Calu3 (cell line): ENCODE measurements around the gene CACNA1E. TPM values are rescaled to one million over a fixed set of nuclear protein-coding genes. Genes with fewer than 3 reads are reported as not detected.

Experiments used
- BruUV-seq: library from RNA; stranded (reverse); fragments of 400-500 nt; replicated peaks from 2 replicates; lab custom pipeline; 2021; lab: Mats Ljungman, UMichigan
- CTCF ChIA-PET: fragments of 300-600 bp; sonication (Branson Sonifier 250); formaldehyde crosslinking; loops from one replicate; lab custom pipeline; 2022; ENCODE audit warnings: antibody characterized with exemption; lab: Charles Lee
- DNase-seq: peaks from one replicate; pipeline ENCODE4 v3.0.0; 2022
- H3K27ac Mint-ChIP-seq: one replicate; pipeline ENCODE4 v1.8.0; 2022; ENCODE audit warnings: mixed read lengths; ENCODE audit not compliant: unreplicated experiment
- H3K27me3 Mint-ChIP-seq: one replicate; pipeline ENCODE4 v1.8.0; 2022; ENCODE audit warnings: mixed read lengths; ENCODE audit not compliant: unreplicated experiment
- H3K36me3 Mint-ChIP-seq: one replicate; pipeline ENCODE4 v1.8.0; 2022; ENCODE audit warnings: mild to moderate bottlenecking, moderate library complexity, mixed read lengths; ENCODE audit not compliant: insufficient read depth, unreplicated experiment
- H3K4me1 Mint-ChIP-seq: one replicate; pipeline ENCODE4 v1.8.0; 2022; ENCODE audit warnings: mild to moderate bottlenecking, low read depth, mixed read lengths; ENCODE audit not compliant: unreplicated experiment
- H3K4me3 Mint-ChIP-seq: one replicate; pipeline ENCODE4 v1.8.0; 2022; ENCODE audit warnings: mild to moderate bottlenecking, low read depth, moderate library complexity, mixed read lengths; ENCODE audit not compliant: unreplicated experiment
- H3K9me3 Mint-ChIP-seq: one replicate; pipeline ENCODE4 v1.8.0; 2022; ENCODE audit warnings: low read depth, mixed read lengths; ENCODE audit not compliant: unreplicated experiment
- CTCF ChIP-seq: fragments of 200-600 bp; IDR thresholded peaks from one replicate; pipeline ENCODE4 v1.8.0; 2022; ENCODE audit warnings: antibody characterized with exemption; ENCODE audit not compliant: unreplicated experiment
- intact Hi-C: fragments of 100-400 bp; cut with micrococcal nuclease; formaldehyde crosslinking; loops from one replicate; pipeline ENCODE4 v1.10.0; 2022; ENCODE audit not compliant: unreplicated experiment
- total RNA-seq: library from RNA; stranded (reverse); gene quantifications from 2 replicates; pipeline ENCODE4 v1.2.3, GENCODE V29; 2022

Gene CACNA1E
- total RNA-seq, 1 experiment from 2014 or later: not detected

- H3K27me3 Mint-ChIP-seq: peaks cover 63% of the 10 kb centered on the region
- CTCF ChIA-PET: interaction anchor here (0.6 to 1.2 kb wide), 2 partner anchors 9 to 26 kb away, joined by 3 to 6 read pairs; no protein-coding TSS in a partner anchor
- H3K4me1 Mint-ChIP-seq: no peaks in the 10 kb centered on the region
- H3K27ac Mint-ChIP-seq: no peak overlapping the region
- DNase-seq: no peak
- intact Hi-C loops: no loop called here
- no TSS peak for BruUV-seq
- H3K4me3 Mint-ChIP-seq: no peak overlapping the region
- TF ChIP-seq CTCF: no peak
- H3K9me3 Mint-ChIP-seq: no peaks in the 10 kb centered on the region
- H3K36me3 Mint-ChIP-seq: no peaks in the 10 kb centered on the region
These were observed 33.4 kb downstream of the CACNA1E start for GRCh38 chr1:181516706-181517105.

- Mint-ChIP-seq H3K36me3 (no peaks in the 10 kb centered on the region), H3K4me3 (no peak overlapping the region), H3K27ac (no peak overlapping the region), H3K4me1 (no peaks in the 10 kb centered on the region), H3K27me3 (peaks cover 63% of the 10 kb centered on the region), H3K9me3 (no peaks in the 10 kb centered on the region)
- DNase-seq: no peak
- CTCF ChIA-PET: interaction anchor here (0.6 to 1.2 kb wide), 2 partner anchors 9 to 27 kb away, joined by 3 to 6 read pairs; no protein-coding TSS in a partner anchor
- BruUV-seq: no TSS peak
- TF ChIP-seq CTCF: no peak
- intact Hi-C loops: no loop called here
These were observed 34.0 kb downstream of the CACNA1E start for GRCh38 chr1:181517181-181517875.

GRCh38 chr1:181518152-181518551, 34.8 kb downstream of the CACNA1E start:
- no peak overlapping the region for H3K27ac Mint-ChIP-seq
- no peak overlapping the region for H3K4me3 Mint-ChIP-seq
- H3K27me3 Mint-ChIP-seq: peaks cover 63% of the 10 kb centered on the region
- BruUV-seq: no TSS peak
- CTCF ChIA-PET: interaction anchor here (0.7 to 0.9 kb wide), 2 partner anchors 12 to 39 kb away, joined by 3 read pairs; no protein-coding TSS in a partner anchor
- no peaks in the 10 kb centered on the region for H3K36me3 Mint-ChIP-seq
- no peak for DNase-seq
- no peaks in the 10 kb centered on the region for H3K9me3 Mint-ChIP-seq
- intact Hi-C loops: no loop called here
- H3K4me1 Mint-ChIP-seq: no peaks in the 10 kb centered on the region
- TF ChIP-seq CTCF: no peak

- Mint-ChIP-seq H3K4me1 (no peaks in the 10 kb centered on the region), H3K27ac (no peak overlapping the region), H3K9me3 (no peaks in the 10 kb centered on the region), H3K27me3 (peaks cover 37% of the 10 kb centered on the region), H3K36me3 (no peaks in the 10 kb centered on the region), H3K4me3 (no peak overlapping the region)
- intact Hi-C loops: no loop called here
- no peak for TF ChIP-seq CTCF
- no TSS peak for BruUV-seq
- CTCF ChIA-PET: no interaction called here
- DNase-seq: no peak
These were observed 39.5 kb downstream of the CACNA1E start for GRCh38 chr1:181522864-181523263.
